Measurements from ENCODE around the gene PIGP.
"Not testable (repeated sequence)": the region's sequence is repeated elsewhere in the genome, so short reads cannot be mapped to it uniquely, and the experiment has no call there.

The PIGP gene

GRCh38 chr21:37076087-37076850, 3.4 kb upstream of the PIGP start:
- DNase-seq (ENCODE audit: low read depth in 1 of 2, low spot score in 1 of 2) = no peak

DNA sequence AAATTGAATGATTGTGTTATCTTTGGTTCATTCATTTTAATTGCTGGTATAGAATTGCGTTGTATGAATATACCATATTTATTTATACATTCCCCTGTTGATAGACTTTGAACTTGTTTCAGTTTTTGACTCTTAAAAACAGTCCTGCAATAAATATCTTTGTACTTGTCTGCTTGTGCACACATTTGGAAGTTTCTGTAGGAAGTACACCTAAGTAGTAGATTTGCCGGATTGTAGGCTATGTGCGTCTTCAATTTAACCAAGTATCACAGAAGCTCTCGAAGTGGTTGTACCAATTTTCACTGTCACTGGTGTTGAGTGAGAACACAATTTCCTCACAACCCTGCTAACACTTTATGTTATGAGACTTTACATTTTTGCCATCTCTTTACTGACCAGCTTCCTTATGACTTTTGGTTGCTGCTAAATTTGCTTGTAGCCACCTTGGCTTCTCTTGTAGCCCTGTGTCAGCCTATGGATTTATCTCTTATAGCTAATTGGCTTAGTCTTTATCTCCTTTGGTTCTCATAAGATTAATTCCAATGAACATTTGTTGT, 2.4 kb upstream of the PIGP start:
- no peak for DNase-seq (ENCODE audit: low read depth in 1 of 2, low spot score in 1 of 2)

DNA sequence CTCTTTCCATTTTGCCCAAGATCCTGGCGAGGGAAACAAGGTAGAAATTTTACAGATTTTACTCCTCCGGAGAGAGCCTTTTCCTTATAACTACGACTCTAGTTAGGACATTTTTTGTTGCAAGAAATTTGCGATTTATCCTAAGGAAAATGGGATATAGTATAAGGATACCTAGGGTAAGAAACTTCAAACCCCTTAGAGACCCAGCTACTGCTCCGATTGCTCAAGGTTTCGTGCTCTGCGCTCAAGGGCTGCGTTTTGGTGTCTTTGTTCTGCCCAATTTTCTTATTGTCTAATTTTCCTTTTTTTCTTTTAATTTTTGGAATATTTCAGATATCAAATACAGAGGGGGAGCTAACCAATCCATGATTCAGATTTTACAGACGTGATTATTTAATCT, 1.7 kb upstream of the PIGP start:
- DNase-seq (ENCODE audit: low read depth in 1 of 2, low spot score in 1 of 2) = no peak

- no peak for DNase-seq (ENCODE audit: low read depth in 1 of 2, low spot score in 1 of 2)
Measured at GRCh38 chr21:37074197-37074510, 1.3 kb upstream of the PIGP start.

GRCh38 chr21:37073417-37074196, 736 bp upstream of the PIGP start:
- DNase-seq (ENCODE audit: low read depth in 1 of 2, low spot score in 1 of 2) = peak; percentile 32 to 44

DNA sequence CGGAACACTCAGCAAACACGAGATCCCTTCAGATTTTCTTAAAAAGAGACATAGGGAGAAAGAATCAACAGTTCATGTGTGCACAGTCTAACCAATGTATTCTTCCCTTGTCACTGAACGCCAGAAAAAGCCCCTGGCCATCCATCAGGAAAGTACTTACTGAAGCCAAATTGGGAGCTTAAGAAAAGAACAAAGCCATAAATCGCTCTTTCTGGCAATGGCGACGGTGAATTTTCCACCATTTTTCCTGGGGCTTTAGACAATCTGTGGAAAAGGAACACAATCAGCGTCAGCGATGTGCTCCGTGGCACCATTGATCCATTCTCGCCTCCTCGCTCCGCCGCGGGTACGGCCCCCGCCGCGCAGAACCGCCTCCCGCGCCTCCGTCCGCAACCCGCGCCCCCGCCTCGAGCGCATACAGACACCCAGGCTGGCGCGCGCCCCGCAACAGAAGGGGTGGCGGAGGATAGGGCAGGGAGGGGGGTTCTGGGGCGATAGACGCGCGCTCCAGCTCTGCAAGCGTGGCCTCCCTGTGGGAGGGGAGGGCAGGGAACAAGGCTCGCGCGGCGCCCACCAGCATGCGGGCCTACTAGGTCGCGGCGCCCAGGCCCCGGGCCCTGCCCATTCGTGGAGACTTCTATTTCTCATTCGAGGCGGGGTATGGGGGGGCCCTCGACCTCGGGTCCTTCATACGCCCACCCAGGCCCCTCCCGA, 440 bp downstream of the PIGP start:
- DNase-seq (ENCODE audit: low read depth in 1 of 2, low spot score in 1 of 2) = no peak

- DNase-seq (ENCODE audit: low read depth in 1 of 2, low spot score in 1 of 2) = no peak
Measured at GRCh38 chr21:37071561-37072273, 1.2 kb downstream of the PIGP start.

- DNase-seq (ENCODE audit: low read depth in 1 of 2, low spot score in 1 of 2) = no peak
Measured at GRCh38 chr21:37065561-37066177, 7.2 kb downstream of the PIGP start.

GRCh38 chr21:37064841-37065240, 8.0 kb downstream of the PIGP start:
- no peak for DNase-seq (ENCODE audit: low read depth in 1 of 2, low spot score in 1 of 2)

DNA sequence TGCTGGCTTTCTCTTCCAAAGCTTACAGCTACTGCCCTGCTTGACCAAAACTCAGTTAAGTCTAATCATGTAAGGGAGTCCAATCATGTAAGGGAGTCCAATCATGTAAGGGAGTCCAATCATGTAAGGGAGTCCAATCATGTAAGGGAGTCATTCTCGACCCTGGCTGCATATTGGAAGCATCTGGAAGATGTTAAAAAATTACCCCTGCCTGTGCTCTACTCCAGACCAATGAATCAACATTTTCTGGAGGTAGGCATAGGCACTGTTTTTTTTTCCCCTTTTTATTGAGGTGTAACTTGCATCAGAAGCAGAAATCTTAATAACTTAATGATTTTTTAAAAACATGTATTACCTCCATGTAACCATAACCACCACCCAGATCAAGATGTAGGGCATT, 9.4 kb downstream of the PIGP start:
- DNase-seq (ENCODE audit: low read depth in 1 of 2, low spot score in 1 of 2) = no peak

DNA sequence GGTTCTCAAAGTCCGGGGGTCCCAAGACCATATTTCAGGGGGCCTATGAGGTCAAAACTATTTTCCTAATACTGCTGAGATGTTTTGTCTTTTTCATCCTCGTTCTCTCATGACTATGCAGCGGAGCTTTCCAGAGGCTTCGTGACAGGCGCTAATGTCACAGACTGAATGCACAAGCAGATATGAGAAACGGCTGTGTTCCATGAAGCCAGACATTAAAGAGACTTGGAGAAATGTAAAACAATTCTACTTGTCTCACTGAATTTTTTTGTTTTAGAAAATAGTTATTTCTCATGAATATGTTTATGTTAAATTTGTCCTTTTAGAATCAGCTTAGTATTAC, 10.3 kb downstream of the PIGP start:
- no peak for DNase-seq (ENCODE audit: low read depth in 1 of 2, low spot score in 1 of 2)

GRCh38 chr21:37061926-37062592, 10.8 kb downstream of the PIGP start:
- DNase-seq (ENCODE audit: low read depth in 1 of 2, low spot score in 1 of 2) = no peak

DNA sequence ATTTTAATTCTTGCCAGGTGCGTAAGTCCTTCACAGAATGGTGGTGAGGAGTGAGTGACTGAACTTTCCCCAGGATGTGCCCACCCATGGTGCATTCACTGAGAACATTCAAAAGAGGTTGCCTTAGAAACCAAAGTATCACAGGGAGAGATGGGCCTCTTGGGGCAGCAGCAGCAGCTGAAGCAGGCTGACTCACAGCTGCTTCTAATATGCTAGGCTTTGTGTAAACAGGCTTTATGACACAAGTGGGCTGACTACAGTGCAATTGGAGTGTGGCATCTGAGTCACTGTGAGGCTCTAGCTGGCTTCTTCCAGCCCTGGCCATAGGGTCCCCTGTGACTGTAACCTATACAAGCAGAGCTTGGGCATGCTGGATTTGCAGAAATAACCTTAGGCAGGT, 12.6 kb downstream of the PIGP start:
- DNase-seq (ENCODE audit: low read depth in 1 of 2, low spot score in 1 of 2) = no peak

DNA sequence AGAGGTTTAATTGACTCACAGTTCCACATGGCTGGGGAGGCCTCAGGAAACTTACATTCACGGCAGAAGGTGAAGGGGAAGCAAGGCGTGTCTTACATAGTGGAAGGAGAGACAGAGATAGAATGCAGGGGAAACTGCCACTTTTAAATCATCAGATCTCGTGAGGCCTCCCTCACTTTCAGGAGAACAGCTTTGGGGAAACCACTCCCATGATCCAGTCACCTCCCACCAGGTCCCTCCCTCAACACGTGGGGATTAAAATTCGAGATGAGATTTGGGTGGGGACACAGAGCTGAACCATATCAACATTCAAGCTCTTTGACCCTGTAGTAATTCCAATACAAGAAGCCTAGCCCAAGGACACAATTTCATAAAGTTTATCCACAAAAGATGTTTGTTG, 13.7 kb downstream of the PIGP start:
- no peak for DNase-seq (ENCODE audit: low read depth in 1 of 2, low spot score in 1 of 2)

GRCh38 chr21:37058261-37058660, 14.6 kb downstream of the PIGP start:
- DNase-seq (ENCODE audit: low read depth in 1 of 2, low spot score in 1 of 2) = no peak

GRCh38 chr21:37057614-37058013, 15.3 kb downstream of the PIGP start:
- DNase-seq (ENCODE audit: low read depth in 1 of 2, low spot score in 1 of 2) = no peak

DNA sequence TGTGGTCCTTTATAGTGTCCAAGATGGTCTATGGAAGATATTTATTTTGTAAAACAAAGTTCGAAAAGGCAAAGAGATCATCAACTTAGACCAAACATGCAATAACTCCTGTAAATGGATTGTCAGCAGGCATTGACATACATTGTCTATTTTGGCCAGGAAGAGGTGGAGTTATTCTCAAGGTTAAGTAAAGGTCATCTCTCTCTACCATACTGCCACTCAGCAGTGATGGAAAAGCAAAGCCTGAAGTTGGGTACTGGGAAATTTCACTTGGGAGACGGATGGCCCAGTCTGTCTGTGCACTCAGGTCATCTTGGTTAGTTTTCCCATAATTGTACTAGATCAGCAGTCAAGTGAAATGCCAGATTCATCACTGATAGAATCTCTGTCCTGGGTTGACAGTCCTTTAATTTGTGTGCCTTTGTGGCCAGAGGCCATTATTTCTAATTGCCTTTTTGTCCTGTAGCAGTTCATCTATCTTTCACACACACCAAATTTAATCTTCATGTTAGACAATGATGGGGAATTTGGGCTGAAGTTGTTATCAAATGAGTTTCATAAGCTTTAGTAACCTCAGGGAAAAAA, 17.5 kb downstream of the PIGP start:
- no peak for DNase-seq (ENCODE audit: low read depth in 1 of 2, low spot score in 1 of 2)

GRCh38 chr21:37049741-37050140, 23.1 kb downstream of the PIGP start:
- DNase-seq (ENCODE audit: low read depth in 1 of 2, low spot score in 1 of 2) = not testable (repeated sequence)

- DNase-seq (ENCODE audit: low read depth in 1 of 2, low spot score in 1 of 2) = no peak
Measured at GRCh38 chr21:37047079-37047478, 25.8 kb downstream of the PIGP start.

- no peak for DNase-seq (ENCODE audit: low read depth in 1 of 2, low spot score in 1 of 2)
Measured at GRCh38 chr21:37045556-37045955, 27.3 kb downstream of the PIGP start.

Data from activated CD4-positive, alpha-beta T cell treated with anti-CD3 and anti-CD28 coated beads, Interleukin-2, amount 50 U/mL, for 24 hours (primary cell).